Measurements from ENCODE around the gene ENG.
"Not testable (repeated sequence)": the region's sequence is repeated elsewhere in the genome, so short reads cannot be mapped to it uniquely, and the experiment has no call there.

Gene ENG

GRCh38 chr9:127862075-127863011 lies 7.9 kb upstream of the ENG start:
- DNase-seq, result peak; percentile 22 to 41

GRCh38 chr9:127860779-127861178 lies 6.3 kb upstream of the ENG start:
- no peak for DNase-seq

GRCh38 chr9:127860260-127860659 lies 5.8 kb upstream of the ENG start:
- no peak for DNase-seq

GRCh38 chr9:127858041-127858512 lies 3.6 kb upstream of the ENG start:
- no peak for DNase-seq

- no peak for DNase-seq
Observed at GRCh38 chr9:127857278-127857677, 2.8 kb upstream of the ENG start.

GRCh38 chr9:127856729-127857116 lies 2.3 kb upstream of the ENG start:
- DNase-seq, result no peak

GRCh38 chr9:127856094-127856728 lies 1.8 kb upstream of the ENG start:
- DNase-seq, result no peak

- DNase-seq, result no peak
Observed at GRCh38 chr9:127855522-127855921, 1.1 kb upstream of the ENG start.

- DNase-seq, result no peak
Observed at GRCh38 chr9:127854960-127855359, 502 bp upstream of the ENG start.

- DNase-seq, result peak in 1 of 2 donors; percentile 29
Observed at GRCh38 chr9:127853312-127854183, 910 bp downstream of the ENG start.

- DNase-seq, result no peak
Observed at GRCh38 chr9:127852829-127853228, 1.6 kb downstream of the ENG start.

- DNase-seq, result no peak
Observed at GRCh38 chr9:127850286-127850830, 4.1 kb downstream of the ENG start.

GRCh38 chr9:127848756-127849504 lies 5.5 kb downstream of the ENG start:
- DNase-seq, result no peak

- DNase-seq, result no peak
Observed at GRCh38 chr9:127847833-127848755, 6.4 kb downstream of the ENG start.

- DNase-seq, result no peak
Observed at GRCh38 chr9:127847178-127847510, 7.3 kb downstream of the ENG start.

- DNase-seq, result no peak
Observed at GRCh38 chr9:127846443-127847177, 7.8 kb downstream of the ENG start.

GRCh38 chr9:127845619-127846018 lies 8.8 kb downstream of the ENG start:
- DNase-seq, result not testable (repeated sequence)

- DNase-seq, result no peak
Observed at GRCh38 chr9:127844821-127845359, 9.6 kb downstream of the ENG start.

GRCh38 chr9:127841087-127841835 lies 13.2 kb downstream of the ENG start:
- no peak for DNase-seq

Data from stimulated activated CD4-positive, alpha-beta T cell treated with anti-CD3 and anti-CD28 coated beads, Interleukin-2, amount 100 ng/mL, for 24 hours (primary cell).